ENCODE data around the gene MYO1A.

DNA sequence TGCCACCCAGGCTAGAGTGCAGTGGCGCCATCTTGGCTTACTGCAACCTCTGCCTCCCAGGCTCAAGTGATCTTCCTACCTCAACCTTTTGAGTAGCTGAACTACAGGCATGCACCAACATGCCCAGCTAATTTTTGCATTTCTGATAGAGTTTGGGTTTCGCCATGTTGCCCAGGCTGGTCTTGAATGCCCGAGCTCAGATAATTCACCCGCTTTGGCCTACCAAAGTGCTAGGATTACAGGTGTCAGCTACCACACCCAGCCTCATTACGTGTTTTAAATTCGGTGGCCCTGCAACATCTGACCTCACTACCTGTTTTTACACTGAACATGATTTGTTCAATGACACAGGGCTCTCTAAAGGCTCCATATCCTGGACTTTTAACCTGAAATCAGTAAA, 69.7 kb downstream of the MYO1A start:
- TF ChIP-seq, protein P1, sequence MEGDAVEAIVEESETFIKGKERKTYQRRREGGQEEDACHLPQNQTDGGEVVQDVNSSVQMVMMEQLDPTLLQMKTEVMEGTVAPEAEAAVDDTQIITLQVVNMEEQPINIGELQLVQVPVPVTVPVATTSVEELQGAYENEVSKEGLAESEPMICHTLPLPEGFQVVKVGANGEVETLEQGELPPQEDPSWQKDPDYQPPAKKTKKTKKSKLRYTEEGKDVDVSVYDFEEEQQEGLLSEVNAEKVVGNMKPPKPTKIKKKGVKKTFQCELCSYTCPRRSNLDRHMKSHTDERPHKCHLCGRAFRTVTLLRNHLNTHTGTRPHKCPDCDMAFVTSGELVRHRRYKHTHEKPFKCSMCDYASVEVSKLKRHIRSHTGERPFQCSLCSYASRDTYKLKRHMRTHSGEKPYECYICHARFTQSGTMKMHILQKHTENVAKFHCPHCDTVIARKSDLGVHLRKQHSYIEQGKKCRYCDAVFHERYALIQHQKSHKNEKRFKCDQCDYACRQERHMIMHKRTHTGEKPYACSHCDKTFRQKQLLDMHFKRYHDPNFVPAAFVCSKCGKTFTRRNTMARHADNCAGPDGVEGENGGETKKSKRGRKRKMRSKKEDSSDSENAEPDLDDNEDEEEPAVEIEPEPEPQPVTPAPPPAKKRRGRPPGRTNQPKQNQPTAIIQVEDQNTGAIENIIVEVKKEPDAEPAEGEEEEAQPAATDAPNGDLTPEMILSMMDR (conservative IDR thresholded peaks at IDR 0.05; ENCODE audit: low read length), result no peak
- TF ChIP-seq EZH2phosphoT487 (IDR thresholded peaks at IDR 0.05; ENCODE audit: borderline replicate concordance, low read depth, low read length), result no peak

Measured in OCI-LY7 (cell line).